Activated T-helper 1 cell treated with Interleukin-2 at 50 U/mL for 16 hours (primary cell): ENCODE data around the gene PROS1.
"Not testable (repeated sequence)": the region's sequence is repeated elsewhere in the genome, so short reads cannot be mapped to it uniquely, and the experiment has no call there.

Experiments
- DNase-seq: peaks from one replicate; pipeline ENCODE4 v3.0.0-alpha.2; 2020; ENCODE audit warnings: low read depth

Gene PROS1

DNA sequence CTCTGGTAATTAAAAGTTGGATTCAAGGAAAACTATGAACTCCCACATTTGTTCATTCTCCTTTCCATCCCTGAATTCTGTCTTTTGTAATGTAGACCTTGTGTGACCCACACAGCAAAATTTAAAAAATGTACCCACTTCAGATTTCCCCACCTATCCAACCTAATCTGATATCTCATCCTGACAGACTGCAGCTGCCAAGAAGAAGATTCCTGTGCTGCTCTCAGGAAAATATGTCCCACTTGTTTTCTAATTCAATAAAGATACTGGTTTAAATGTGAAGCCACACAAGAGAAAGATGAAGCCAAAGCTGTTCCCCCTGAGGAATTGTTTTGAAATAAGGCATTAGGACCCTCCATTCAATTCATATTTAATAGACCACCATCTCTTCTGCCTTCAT, 100.3 kb downstream of the PROS1 start:
- DNase-seq = not testable (repeated sequence)

DNA sequence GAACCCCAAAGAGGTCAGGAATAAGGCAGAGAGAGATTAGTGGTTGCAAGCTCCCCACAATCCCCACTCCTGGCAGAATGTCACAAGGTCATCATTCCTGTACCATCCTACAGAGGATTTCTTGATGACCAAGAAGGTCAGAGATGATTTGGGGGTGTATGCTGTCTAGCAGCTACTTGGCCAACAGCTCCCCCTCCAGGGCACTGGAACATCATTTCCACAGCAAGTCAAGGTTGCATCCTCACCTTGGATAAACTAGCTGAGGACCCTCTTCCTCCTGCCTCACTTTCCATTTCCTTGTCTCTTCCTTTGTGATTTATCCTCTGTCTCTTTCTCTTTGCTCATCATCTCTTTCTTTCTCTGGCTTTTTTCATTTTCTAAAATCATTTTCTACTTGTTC, 106.3 kb downstream of the PROS1 start:
- no peak for DNase-seq

DNA sequence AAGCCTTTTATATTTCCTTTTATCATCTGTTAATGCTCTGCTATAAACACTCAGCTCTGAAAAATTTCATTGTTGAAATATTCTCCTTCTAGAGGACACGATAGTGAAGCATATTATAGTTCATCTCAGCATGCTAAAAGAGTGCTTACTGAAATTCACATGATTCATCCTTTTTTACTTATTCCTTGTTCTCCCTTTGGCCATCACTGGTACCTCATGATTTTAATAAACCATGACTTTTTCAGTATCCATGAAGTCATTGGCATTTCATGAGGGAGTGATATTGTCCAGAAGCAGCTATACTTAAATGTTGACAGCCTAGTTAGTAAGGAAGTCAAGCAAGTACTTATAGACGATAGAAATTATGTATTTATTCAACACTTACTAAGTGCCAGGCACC, 112.7 kb downstream of the PROS1 start:
- DNase-seq = no peak

DNA sequence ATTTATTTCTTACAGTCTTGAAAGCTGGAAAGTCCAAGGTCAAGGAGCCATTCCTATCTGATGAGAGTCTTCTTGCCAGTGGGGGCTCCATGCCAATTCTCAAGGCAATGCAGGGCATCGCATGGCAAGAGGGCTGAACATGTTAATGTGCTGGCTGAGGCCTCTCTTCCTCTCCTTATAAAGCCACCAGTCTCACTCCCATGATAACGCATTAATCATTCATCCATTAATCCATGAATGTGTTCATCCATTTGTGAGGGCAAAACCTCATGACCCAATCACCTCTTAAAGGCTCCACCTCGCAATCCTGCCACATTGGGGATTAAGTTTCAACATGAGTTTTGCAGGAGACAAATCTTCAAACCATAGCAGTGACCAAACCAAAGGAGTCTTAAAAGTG, 118.3 kb downstream of the PROS1 start:
- DNase-seq = no peak

DNA sequence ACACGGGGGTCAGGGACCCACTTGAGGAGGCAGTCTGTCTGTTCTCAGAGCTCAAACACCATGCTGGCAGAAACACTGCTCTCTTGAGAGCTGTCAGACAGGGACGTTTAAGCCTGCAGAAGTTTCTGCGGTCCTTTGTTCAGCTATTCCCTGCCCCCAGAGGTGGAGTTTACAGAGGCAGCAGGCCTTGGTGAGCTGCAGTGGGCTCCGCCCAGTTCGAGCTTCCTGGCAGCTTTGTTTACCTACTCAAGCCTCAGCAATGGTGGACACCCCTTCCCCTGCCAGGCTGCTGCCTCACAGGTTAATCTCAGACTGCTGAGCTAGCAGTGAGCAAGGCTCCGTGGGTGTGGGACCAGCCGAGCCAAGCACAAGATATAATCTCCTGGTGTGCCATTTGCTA, 121.5 kb downstream of the PROS1 start:
- not testable (repeated sequence) for DNase-seq

DNA sequence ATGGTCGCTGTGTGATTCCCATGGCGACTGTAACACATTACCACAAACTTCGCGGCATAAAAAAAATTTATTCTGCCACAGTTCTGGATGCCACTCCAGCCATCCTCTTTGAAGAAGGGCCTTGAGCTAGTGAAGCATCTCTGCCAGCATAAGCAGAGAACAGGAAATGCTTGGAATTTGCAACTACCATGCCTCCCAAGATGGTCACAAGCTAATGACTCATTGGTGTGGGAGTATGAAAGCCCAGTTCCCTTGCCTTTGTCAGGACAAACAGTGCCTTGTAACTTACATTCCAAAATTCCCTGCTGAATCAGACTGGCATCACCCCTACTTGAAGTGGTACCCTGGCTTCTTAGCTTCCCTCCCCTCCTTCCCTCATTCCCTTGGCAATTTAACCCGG, 129.7 kb downstream of the PROS1 start:
- DNase-seq = no peak

DNA sequence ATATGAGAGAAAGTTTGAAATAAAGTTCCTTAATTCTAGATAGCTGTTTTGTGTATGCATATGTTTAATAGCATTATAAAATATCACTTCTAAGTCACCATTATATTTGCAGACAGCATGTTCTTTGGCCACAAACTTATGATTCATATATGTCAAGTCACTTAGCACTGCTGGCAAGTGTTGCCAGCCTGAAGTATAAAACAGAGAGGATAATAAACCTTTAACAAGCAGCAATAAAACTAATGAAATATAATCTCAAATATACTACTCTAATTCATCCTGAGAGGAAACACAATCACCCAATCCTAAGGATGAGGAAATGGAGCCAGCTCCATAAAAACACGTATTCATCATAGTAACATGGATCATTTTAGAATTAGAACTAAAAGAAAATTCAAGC, 134.5 kb downstream of the PROS1 start:
- not testable (repeated sequence) for DNase-seq
